Inferior parietal cortex (tissue), 1 donor: ENCODE measurements around the gene SMIM5.

Experiments used
- DNase-seq: peaks from one replicate; pipeline ENCODE4 v3.0.0-alpha.2; 2016; ENCODE audit errors: extremely low spot score

The SMIM5 gene

DNA sequence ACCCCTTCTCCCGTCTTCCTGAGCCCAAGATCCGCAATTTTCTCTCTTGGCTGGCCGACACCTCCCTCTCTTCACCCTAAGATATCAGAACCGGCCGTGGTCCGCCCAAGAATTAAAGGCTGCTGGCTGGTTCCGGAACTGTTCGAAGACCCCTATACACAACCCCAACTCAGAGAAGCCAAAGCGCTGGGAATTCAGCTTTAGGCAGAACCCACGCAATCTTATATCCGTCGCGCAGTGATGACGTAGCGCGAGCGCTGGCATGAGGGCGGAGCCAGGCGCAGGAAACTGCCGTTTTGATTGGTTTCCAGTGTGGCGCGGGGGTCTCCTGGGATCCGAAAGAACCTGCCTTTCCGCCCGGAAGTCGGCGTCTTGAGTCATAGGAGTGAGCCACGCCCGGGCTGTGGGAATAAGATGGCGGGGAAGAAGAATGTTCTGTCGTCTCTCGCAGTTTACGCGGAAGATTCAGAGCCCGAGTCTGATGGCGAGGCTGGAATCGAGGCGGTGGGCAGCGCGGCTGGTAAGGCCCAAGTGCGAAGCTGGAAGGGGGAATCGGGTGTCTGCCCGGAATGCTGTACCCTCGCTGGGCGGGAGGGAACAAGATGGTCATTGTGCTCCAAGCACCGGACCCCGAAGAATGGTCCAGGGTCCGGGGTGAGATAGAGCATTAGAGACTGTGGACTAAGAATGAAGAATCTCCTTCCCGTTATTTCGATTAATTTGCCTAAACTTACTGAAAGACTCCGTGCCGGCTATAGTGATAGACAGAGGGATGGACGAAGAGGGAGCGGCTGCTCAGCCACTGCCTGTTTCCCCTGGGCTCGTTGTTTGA lies 33.9 kb downstream of the SMIM5 start, which contains the start of the genes RECQL5 and SAP30BP:
TSS of gene RECQL5 (minus strand) at position 196 of the 832 bp plus-strand sequence. CDS start 597 bp downstream, outside the sequence.
TSS of gene SAP30BP (plus strand) at position 380 of the 832 bp plus-strand sequence. CDS start at position 415, 35 bp downstream.
- peak; percentile 100 for DNase-seq

DNA sequence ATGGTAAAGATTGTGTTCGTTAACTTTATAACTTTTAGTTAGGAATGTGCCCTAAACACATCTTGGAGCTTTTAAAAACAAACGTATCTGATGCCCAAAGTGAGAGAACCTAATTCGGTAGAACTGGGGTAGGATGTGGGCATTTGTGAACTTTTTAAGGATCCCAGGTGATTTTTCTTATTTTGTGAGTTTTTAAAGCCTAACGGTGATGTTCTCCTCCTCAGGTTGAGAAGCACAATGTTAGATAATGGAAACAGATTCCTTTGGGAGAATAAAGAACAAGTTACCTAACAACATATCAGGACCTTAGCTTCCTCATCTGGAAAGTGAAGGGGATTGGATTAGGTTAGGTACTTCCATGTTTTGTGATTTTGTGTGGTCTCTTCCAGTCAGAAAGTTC lies 34.6 kb downstream of the SMIM5 start:
- no peak for DNase-seq

DNA sequence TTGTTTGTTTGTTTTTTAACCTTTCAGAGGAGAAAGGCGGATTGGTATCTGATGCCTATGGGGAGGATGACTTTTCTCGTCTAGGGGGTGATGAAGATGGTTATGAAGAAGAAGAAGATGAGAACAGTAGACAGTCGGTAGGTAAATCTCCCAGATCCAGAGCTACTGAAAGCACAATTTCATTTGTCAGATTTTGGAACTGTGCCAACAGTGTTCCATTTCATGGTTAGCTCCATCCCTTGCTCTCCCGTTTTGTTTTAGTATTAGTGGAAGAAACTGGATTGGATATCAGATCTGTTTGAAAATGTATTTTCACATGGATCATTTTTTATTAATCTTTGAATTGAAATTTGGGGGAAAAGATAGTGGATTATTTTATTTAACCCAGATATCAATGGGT lies 35.3 kb downstream of the SMIM5 start:
- no peak for DNase-seq

DNA sequence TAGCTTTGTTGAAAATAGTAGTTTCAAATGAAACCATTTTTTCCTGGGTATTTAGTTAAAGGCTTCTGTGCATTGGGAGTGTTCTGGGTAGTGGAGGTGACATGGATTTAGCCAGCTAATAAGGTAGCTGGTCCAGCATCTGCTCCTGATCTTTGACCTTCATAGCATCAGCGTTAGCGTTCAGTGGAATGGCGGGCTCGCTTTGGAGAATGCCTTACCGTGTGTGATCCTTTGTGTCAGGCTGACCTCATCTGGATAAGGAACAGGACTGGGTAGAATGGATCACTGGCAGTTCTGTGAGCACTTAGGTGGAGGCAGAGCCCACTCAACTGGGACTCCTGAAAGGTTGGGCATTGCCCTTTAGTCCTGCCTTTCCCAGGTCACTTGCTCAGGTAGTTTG lies 37.6 kb downstream of the SMIM5 start:
- no peak for DNase-seq

DNA sequence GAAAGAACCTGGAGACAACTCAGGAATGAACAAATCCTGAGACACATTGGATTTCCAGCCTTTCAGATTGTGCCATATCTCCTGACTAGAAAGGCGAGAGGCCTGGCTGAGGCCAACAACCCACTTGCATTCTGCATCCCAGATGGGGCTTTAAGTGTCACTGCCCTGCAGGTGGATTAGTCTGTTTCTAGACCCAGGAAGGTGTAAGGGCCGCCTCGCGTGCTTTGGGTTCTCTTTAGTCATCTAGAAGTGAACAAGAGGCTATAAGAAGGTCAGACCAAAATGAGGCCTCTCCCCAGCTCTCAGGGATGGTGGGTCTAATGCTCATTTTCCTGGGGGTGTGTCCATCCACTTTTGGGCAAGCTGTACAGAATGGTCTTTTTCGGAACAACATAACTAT lies 38.8 kb downstream of the SMIM5 start:
- no peak for DNase-seq

DNA sequence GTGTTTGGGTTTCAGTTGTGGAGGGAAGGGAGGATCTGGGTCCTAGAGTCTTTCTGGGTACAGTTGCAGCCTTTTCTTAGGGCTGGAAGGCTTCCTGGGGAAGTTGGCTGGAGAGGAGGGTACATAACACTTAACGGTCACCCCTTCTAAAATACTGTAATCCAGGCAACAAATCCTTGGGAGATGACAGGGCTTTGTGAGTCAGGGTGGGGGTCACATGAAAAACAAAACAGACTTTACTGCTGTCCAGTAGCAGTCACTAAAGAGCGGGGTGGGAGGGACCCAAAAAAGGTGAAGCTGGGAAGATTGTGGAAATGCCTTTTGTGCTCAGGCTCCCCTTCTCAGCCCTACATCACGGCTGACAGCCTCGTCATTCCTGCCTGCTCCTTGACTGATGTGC lies 40.3 kb downstream of the SMIM5 start:
- no peak for DNase-seq

DNA sequence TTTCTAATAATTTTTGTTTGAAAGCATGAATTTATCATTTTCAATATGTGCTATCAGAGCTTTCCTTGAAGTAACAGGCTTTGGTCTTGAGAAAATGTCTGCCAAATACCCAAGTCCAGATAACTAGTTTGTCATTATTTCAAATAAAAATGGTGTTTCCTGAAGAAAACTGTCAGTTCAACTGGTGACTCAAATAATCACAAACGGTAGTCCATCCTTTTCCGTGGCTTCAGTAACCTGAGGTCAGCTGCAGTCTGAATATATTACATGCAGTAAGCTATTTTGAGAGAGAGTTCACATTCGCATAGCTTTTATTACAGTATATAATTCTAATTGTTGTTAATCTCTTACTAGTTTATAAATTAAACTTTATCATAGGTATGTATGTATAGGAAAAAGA lies 43.2 kb downstream of the SMIM5 start:
- DNase-seq, result no peak

DNA sequence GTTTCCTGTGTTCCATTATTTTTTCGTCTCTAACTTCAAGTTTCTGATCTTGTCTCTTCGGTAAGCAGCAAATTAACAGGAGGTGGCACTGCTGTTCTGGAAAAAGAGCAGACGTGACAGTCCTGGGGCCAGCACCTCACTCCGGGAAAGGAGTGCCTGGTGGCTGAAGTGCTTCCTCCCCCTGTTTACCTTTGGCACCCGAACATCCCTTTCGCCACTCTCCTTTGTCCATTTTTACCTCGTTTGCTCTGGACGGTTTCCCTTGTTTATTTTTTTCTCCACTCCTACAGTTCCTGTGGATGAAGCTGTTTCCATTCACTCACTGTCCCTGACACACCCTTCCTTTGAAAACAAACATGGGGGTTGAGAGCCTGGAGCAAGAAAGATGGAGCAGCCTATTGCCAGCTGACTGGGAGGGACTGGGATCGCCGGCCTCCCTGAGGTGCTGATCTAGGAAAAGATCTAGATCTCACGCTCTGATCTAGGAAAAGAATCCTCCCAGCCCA lies 46.5 kb downstream of the SMIM5 start:
- DNase-seq, result no peak

DNA sequence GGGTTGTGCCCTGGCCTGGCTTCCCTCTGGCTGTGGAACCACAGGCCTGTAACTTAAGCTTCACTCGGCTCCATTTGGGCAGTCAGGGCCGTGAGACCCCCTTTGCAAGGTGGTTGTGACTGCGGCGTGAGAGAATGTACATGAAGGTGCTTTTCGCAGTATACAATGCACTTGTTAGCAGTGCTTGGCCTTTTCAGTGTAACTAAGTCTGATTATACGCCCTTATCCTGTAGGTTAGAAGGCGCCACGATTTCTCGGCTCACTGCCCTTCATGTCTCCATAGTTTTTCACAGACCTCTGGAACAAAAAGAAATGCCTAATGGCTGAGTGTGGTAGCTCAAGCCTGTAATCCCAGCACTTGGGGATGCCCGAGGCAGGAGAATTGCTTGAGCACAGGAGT lies 47.2 kb downstream of the SMIM5 start:
- no peak for DNase-seq

DNA sequence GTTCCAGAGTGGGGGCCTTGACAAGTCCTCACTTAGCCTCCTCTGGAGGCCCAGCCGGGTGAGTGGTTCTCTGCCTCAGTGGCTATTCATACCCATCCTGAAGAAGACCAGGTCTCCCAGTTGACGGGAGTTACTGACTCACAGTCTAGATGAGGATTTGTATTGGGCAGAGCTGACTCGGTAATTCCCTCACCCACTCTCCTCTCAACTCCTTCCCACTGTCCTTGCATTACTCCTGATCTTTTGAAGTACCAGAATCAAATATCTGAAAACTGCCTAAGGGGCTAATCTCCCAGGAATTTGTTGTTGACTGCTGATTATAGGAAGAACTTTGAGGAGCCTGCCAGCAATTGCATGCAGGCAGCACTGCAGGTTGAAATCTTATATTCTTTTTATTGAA lies 48.1 kb downstream of the SMIM5 start:
- no peak for DNase-seq

DNA sequence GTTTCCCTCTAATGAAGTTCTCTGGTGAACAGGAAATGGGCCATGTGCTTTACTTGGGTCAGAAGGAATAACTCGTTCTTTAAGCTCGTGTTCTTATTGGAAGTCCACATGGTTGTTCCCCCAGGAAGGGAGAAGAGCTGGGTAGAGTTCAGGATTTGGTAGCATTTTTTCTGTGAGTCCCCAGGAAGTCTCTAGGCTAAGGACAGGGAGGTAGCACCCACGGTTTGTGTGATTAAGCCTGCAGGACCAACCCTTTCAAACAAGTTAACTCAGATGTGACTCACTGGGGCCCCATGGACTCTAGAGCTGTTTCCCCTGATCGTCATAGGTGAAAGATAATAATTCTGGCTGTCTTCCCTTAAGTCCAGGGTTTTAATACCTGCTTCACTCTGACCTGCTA lies 50.3 kb downstream of the SMIM5 start:
- no peak for DNase-seq

DNA sequence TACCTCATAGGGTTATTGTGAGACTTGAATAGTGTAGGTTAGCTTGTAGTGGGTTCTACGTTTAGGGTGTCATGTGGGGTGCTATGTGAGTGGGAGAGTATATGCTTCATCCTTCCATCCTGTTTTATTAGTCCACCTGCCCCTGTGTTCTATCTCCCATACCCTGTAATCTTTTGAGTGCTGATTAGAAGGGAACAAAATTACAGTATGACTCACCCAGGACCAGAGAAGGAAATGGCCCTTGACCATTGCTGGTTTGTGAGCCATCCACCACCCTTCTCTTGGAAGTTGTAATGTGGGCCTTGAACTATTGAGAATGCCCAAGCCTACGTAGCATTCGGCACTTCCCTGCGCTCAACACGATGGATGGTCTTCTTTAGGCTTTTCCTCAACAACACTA lies 51.0 kb downstream of the SMIM5 start:
- DNase-seq, result no peak

DNA sequence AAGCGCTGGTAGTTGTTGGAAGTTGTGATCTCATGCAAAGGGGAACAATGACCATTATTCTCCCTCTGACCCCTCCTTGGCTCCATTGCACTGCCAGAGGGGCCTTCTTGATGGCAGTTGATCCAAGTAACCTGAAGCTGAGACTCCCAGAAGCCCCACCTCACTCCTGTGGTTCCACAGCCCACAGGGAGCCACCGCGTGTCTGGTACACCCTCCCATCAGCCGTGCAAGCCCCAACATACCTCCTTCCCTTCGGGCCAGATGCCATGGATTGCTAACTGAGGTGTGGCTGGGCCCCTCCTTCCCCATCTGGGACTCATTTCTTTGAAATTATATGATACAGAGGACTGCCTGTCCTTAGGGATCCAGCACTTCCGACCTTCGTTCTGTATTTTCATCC lies 51.7 kb downstream of the SMIM5 start:
- DNase-seq, result no peak

DNA sequence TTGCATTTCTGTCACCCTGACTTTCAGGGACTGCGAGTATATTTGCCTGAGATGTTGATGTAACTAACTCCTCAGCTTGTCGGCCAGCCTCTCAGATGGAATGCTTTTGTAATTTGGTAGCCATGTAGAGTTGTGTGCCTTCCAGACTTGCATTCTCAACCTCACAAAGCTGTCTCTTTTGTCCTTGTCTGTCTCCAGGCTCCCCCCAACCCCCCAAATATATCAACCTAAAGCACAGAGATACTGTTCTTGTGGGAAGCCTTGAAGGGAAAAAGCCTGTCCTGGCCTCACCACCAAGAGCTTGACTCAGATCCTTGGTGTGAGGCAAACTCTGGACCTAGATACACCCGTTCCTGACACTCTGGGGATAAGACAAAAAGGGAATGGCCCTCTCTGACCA lies 52.3 kb downstream of the SMIM5 start:
- DNase-seq, result no peak

DNA sequence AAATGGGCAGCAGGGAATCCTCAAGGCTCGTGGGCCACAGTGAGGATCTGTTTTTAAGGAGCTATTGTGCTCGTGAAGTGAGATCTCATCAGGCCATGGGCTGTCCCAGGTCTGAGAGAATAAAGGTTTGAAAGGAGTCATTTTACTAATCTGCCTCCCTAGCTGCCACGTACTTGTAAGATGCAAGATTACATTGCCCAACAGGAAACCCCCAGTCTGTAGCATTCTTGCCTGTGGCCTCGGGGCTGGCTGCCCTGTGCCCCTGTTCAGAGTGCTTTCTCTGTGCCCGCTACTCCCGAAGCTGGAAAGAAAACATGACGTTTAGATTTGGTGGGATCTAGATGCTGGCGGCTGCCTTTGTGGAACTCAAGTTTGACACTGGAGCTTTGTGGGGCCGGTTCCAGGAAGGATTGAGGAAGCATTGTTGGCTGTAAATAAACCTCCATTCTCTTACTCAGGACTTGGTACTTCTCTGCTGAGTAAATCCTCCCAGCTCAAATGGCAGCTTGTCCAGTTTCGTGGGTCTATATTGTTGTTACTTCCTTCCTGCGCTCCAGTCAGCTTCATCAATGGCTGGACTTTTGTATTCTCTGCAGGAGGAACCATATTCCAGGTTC lies 55.1 kb downstream of the SMIM5 start:
- DNase-seq, result no peak

DNA sequence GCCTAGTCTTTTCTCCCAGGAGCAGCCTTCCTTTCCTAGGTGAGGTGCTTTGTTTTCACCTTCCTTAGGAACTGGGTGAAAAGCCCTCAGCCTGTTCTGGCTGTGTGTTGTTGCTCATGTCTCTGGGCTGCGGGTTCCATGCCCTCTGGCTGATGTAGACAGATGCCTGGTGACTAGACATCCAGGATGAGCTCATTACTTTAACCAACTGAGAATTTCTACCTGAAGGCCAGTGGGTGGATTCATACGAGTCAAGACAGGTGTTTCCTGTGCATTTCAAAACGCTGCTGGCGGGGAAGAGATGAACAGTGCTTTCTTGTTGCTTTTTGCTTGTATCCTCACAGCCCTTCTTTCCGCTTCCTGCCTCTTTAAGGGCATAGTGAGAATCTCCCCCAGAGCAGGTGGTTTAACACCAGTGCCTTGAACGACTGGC lies 56.2 kb downstream of the SMIM5 start:
- no peak for DNase-seq
